Esophagus (tissue), 2 donors: ENCODE results near the gene PQBP1. TPM values are rescaled to one million over a fixed set of nuclear protein-coding genes. Genes with fewer than 3 reads are reported as not detected.
"Not testable (repeated sequence)": the region's sequence is repeated elsewhere in the genome, so short reads cannot be mapped to it uniquely, and the experiment has no call there.

Experiments used
- H3K27ac ChIP-seq, 2 donors: one replicate each; pipeline ENCODE4 v1.5.1; 2013; ENCODE audit warnings: low read depth in 2 of 2, mild to moderate bottlenecking in 2 of 2, inconsistent platforms in 1 of 2, low read length in 1 of 2, moderate library complexity in 1 of 2
- H3K27me3 ChIP-seq, 2 donors: one replicate each; pipeline ENCODE4 v1.6.1; 2013; ENCODE audit warnings: low read length in 2 of 2, control low read depth in 1 of 2, mild to moderate bottlenecking in 1 of 2; ENCODE audit not compliant: insufficient read depth in 2 of 2, control insufficient read depth in 1 of 2
- H3K36me3 ChIP-seq, 2 donors: one replicate each; pipeline ENCODE4 v1.6.1; 2013; ENCODE audit warnings: low read length in 1 of 2; ENCODE audit not compliant: control insufficient read depth in 2 of 2, insufficient read depth in 2 of 2
- H3K4me1 ChIP-seq, 2 donors: one replicate each; pipeline ENCODE4 v1.6.1; 2013; ENCODE audit warnings: low read length in 1 of 2; ENCODE audit not compliant: control insufficient read depth in 2 of 2, insufficient read depth in 2 of 2
- H3K4me3 ChIP-seq, 2 donors: one replicate each; pipeline ENCODE4 v1.5.1; 2013; ENCODE audit warnings: low read length in 2 of 2, mild to moderate bottlenecking in 2 of 2, low read depth in 1 of 2, moderate library complexity in 1 of 2
- H3K9me3 ChIP-seq, 2 donors: one replicate each; pipeline ENCODE4 v1.6.1; 2013; ENCODE audit warnings: mild to moderate bottlenecking in 2 of 2, low read depth in 1 of 2, low read length in 1 of 2, moderate library complexity in 1 of 2; ENCODE audit not compliant: control insufficient read depth in 2 of 2, insufficient read depth in 1 of 2
- WGBS, 2 donors: extraction: QIAGEN DNeasy Blood & Tissue Kit; methylation state at CpG; one replicate each; pipeline ENCODE4 v1.1.7; 2013; 5-methylcytosine and 5-hydroxymethylcytosine counted together
- polyA plus RNA-seq, 2 donors: library from polyadenylated mRNA; stranded (reverse); fragments of 200-250 nt; gene quantifications; one replicate each; pipeline ENCODE4 v1.2.3, GENCODE V29; 2013
- donor health status: healthy with polysubstance abuse.
- donor health status: Bipolar disorder and iron deficiency.

PQBP1 gene
- polyA plus RNA-seq, 2 donors, result 72.2 to 102 TPM

- Histone ChIP-seq H3K36me3 (no peaks in the 10 kb centered on the region), H3K4me1 (no peaks in the 10 kb centered on the region), H3K27me3 (peaks cover 0 to 2% of the 10 kb centered on the region in 2 donors), H3K9me3 (no peaks in the 10 kb centered on the region), H3K27ac (no peak overlapping the region), H3K4me3 (no peak overlapping the region)
- WGBS, 2 donors, result 74 to 75% methylated on average over 10 of the region's 10 CpGs
These were observed 14.0 kb upstream of the PQBP1 start for GRCh38 chrX:48883729-48884128.

DNA sequence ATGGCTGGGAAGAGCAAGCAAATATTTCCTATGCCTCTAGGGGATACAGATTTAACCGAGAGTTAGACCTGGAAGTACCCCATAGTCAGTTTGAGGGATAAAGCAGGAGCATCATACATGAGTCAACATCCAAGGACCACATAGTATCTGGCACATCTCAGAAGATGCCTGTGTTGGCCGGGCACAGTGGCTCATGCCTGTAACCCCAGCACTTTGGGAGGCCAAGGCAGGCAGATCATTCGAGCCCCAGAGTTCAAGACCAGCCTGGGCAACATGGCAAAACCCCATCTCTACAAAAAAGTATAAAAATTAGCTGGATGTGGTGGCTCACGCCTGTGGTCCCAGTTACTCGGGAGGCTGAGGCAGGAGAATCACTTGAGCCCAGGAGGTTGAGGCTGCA lies 11.1 kb upstream of the PQBP1 start:
- H3K4me1 ChIP-seq, H3K4me3 ChIP-seq, H3K9me3 ChIP-seq, H3K27ac ChIP-seq, H3K36me3 ChIP-seq, H3K27me3 ChIP-seq: not testable (repeated sequence)
- WGBS, 2 donors, result 76 to 79% methylated on average over 5 of the region's 5 CpGs

GRCh38 chrX:48890296-48890925 lies 7.3 kb upstream of the PQBP1 start:
- WGBS, 2 donors, result 18 to 45% methylated on average over 15 of the region's 15 CpGs
- peak overlapping the region; percentile 54 to 58 for H3K4me3 ChIP-seq

GRCh38 chrX:48890934-48891401 lies 6.8 kb upstream of the PQBP1 start:
- Histone ChIP-seq H3K4me3 (peak overlapping the region; percentile 54 to 58), H3K27ac (peak overlapping the region; percentile 74 to 75), H3K27me3 (no peaks in the 10 kb centered on the region), H3K36me3 (peaks cover 0 to 4% of the 10 kb centered on the region in 2 donors), H3K4me1 (no peaks in the 10 kb centered on the region), H3K9me3 (no peaks in the 10 kb centered on the region)
- WGBS, 2 donors, result 1 to 31% methylated on average over 34 to 35 of the region's 35 CpGs

More at GRCh38 chrX:48890296-48890925, 7.3 kb upstream of the PQBP1 start:
- Histone ChIP-seq H3K27ac (peak overlapping the region in 1 of 2 donors; percentile 3), H3K36me3 (peaks cover 0 to 4% of the 10 kb centered on the region in 2 donors), H3K9me3 (no peaks in the 10 kb centered on the region), H3K27me3 (no peaks in the 10 kb centered on the region), H3K4me1 (no peaks in the 10 kb centered on the region)

DNA sequence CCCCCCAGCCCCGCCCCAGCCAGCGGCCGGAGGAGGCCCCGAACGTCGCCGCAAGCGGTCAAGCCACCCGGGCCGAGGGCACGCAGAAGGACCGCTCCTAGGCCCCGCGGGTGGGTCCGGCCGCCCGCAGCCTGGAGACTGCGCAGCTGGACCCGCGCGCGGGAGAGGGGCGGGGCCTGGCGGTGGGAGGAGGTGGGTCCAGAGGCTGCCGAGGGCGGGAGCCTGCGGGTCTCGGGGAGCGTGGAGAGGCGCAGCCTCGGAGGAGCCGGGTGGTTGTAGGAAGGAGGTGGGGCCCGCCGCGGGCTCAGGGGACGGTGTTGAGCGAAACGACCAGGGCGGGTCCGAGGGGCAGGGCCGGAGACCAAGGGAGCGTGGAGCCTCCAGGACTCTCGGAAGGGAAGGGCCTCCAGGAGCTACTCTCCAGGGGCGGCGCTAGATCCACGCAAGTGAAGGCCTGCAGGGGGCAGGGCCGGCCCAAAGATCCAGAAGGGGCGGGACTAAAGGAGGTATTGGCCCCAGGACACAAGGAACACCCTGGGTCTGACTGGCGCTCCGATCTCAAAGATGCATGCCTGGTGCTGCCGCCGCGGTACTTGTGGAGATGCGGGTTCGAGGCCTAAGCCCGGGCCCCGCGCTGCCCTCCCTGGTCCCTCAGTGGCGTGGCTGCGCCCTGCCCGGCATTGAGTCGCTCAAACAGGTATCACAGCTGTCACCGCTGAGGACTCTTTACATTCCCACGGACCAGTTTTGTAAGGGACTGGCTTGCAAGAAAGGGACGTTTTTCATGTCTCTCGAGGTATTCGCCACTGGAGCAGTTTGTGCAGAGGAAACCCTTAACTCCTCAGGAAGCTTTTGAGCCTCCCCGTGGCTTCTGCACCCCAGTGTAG lies 6.1 kb upstream of the PQBP1 start:
- Histone ChIP-seq H3K27ac (peak overlapping the region; percentile 74 to 75), H3K4me3 (peak overlapping the region; percentile 54 to 58), H3K4me1 (no peaks in the 10 kb centered on the region), H3K36me3 (peaks cover 0 to 4% of the 10 kb centered on the region in 2 donors), H3K27me3 (no peaks in the 10 kb centered on the region), H3K9me3 (no peaks in the 10 kb centered on the region)
- 1 to 36% methylated on average over 49 to 68 of the region's 68 CpGs for WGBS, 2 donors

GRCh38 chrX:48892896-48893295 lies 4.8 kb upstream of the PQBP1 start:
- H3K4me3 ChIP-seq, result no peak overlapping the region
- H3K36me3 ChIP-seq, result peaks cover 0 to 4% of the 10 kb centered on the region in 2 donors
- H3K27ac ChIP-seq, result no peak overlapping the region
- no peaks in the 10 kb centered on the region for H3K4me1 ChIP-seq
- no peaks in the 10 kb centered on the region for H3K27me3 ChIP-seq
- 74 to 80% methylated on average over 4 of the region's 4 CpGs for WGBS, 2 donors
- H3K9me3 ChIP-seq, result no peaks in the 10 kb centered on the region

- 83 to 89% methylated on average over 16 of the region's 16 CpGs for WGBS, 2 donors
- H3K27ac ChIP-seq, result no peak overlapping the region
- no peaks in the 10 kb centered on the region for H3K27me3 ChIP-seq
- H3K36me3 ChIP-seq, result peaks cover 0 to 4% of the 10 kb centered on the region in 2 donors
- no peaks in the 10 kb centered on the region for H3K9me3 ChIP-seq
- no peaks in the 10 kb centered on the region for H3K4me1 ChIP-seq
- no peak overlapping the region for H3K4me3 ChIP-seq
These were observed 4.0 kb upstream of the PQBP1 start for GRCh38 chrX:48893556-48894348.

- no peak overlapping the region for H3K4me3 ChIP-seq
- no peaks in the 10 kb centered on the region for H3K9me3 ChIP-seq
- peaks cover 0 to 4% of the 10 kb centered on the region in 2 donors for H3K36me3 ChIP-seq
- no peaks in the 10 kb centered on the region for H3K27me3 ChIP-seq
- no peak overlapping the region for H3K27ac ChIP-seq
- WGBS, 2 donors, result 74 to 88% methylated on average over 6 of the region's 6 CpGs
- no peaks in the 10 kb centered on the region for H3K4me1 ChIP-seq
These were observed 2.8 kb upstream of the PQBP1 start for GRCh38 chrX:48894891-48895290.

- WGBS, 2 donors, result 35 to 49% methylated on average over 9 of the region's 9 CpGs
These were observed 1.1 kb upstream of the PQBP1 start for GRCh38 chrX:48896611-48897011.

More at GRCh38 chrX:48896611-48897011, 1.1 kb upstream of the PQBP1 start:
- Histone ChIP-seq H3K4me3 (peak overlapping the region; percentile 58 to 83), H3K4me1 (no peaks in the 10 kb centered on the region), H3K27me3 (no peaks in the 10 kb centered on the region), H3K27ac (peak overlapping the region; percentile 94 to 99), H3K9me3 (no peaks in the 10 kb centered on the region), H3K36me3 (peaks cover 0 to 8% of the 10 kb centered on the region in 2 donors)
